UCSD-AML1 (cell line): ENCODE results near the gene SLC22A1.
A peak's percentile ranks its signal among the peaks of the same experiment; 100 is the strongest.
"Not testable (repeated sequence)": the region's sequence is repeated elsewhere in the genome, so short reads cannot be mapped to it uniquely, and the experiment has no call there.

ENCODE experiments used
- DNase-seq: peaks from one replicate; lab custom pipeline; 2025; ENCODE audit not compliant: unreplicated experiment; lab: John Stamatoyannopoulos, UW

Gene SLC22A1

GRCh38 chr6:160093061-160093460, 28.6 kb upstream of the SLC22A1 start:
- no peak for DNase-seq

GRCh38 chr6:160093946-160094345, 27.7 kb upstream of the SLC22A1 start:
- no peak for DNase-seq

- DNase-seq, result no peak
Measured at GRCh38 chr6:160095146-160095845, 26.3 kb upstream of the SLC22A1 start.

- peak; percentile 29 for DNase-seq
Measured at GRCh38 chr6:160101277-160102205, 20.1 kb upstream of the SLC22A1 start.

- no peak for DNase-seq
Measured at GRCh38 chr6:160102399-160102798, 19.2 kb upstream of the SLC22A1 start.

GRCh38 chr6:160102956-160103824, 18.4 kb upstream of the SLC22A1 start:
- DNase-seq, result no peak

- DNase-seq, result no peak
Measured at GRCh38 chr6:160103825-160104100, 17.9 kb upstream of the SLC22A1 start.

GRCh38 chr6:160104821-160105517, 16.6 kb upstream of the SLC22A1 start:
- no peak for DNase-seq

GRCh38 chr6:160106010-160106409, 15.6 kb upstream of the SLC22A1 start:
- DNase-seq, result no peak

- DNase-seq, result no peak
Measured at GRCh38 chr6:160106701-160107100, 14.9 kb upstream of the SLC22A1 start.

- DNase-seq, result no peak
Measured at GRCh38 chr6:160108077-160108476, 13.5 kb upstream of the SLC22A1 start.

- DNase-seq, result no peak
Measured at GRCh38 chr6:160110586-160111123, 11.0 kb upstream of the SLC22A1 start.

GRCh38 chr6:160111806-160112205, 9.8 kb upstream of the SLC22A1 start:
- no peak for DNase-seq

GRCh38 chr6:160112628-160113299, 8.9 kb upstream of the SLC22A1 start:
- DNase-seq, result no peak

GRCh38 chr6:160114536-160114935, 7.1 kb upstream of the SLC22A1 start:
- not testable (repeated sequence) for DNase-seq

- DNase-seq, result no peak
Measured at GRCh38 chr6:160115421-160115820, 6.2 kb upstream of the SLC22A1 start.

GRCh38 chr6:160116411-160116810, 5.2 kb upstream of the SLC22A1 start:
- no peak for DNase-seq

- no peak for DNase-seq
Measured at GRCh38 chr6:160117137-160117536, 4.5 kb upstream of the SLC22A1 start.

- no peak for DNase-seq
Measured at GRCh38 chr6:160118620-160119229, 2.9 kb upstream of the SLC22A1 start.

GRCh38 chr6:160120087-160120486, 1.5 kb upstream of the SLC22A1 start:
- no peak for DNase-seq
